ENCODE results near the gene LMO3.

DNA sequence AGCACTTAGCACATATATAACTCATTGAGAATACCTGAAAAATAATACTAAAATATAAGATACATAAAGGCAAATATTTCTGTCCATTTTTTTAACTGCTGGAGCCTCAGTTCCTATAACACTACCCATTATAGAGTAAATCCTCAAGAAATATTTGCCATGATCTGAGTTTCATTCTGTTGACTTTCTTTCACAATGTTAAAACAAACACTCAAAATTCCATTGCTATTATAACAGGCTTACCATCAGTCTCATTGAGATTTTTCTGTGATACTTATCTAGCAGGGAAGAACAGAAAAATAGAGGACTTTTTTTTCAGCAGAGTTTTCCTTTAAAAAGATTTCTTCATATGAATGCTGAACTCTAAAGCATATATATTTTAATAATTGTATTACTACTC is 24.5 kb downstream of the LMO3 start:
- TF ChIP-seq CTCF (IDR thresholded peaks at IDR 0.05) (no peak), POLR2A (IDR thresholded peaks at IDR 0.05) (no peak)

Measured in body of pancreas (tissue), 4 donors.